Activated CD8-positive, alpha-beta memory T cell treated with anti-CD3 and anti-CD28 coated beads for 1 hour (primary cell): ENCODE data around the gene DHFR.
A peak's percentile ranks its signal among the peaks of the same experiment; 100 is the strongest.

Source experiments
- DNase-seq, 2 donors: peaks; one replicate each; pipeline ENCODE4 v3.0.0-alpha.2; 2020; ENCODE audit warnings: low read depth in 1 of 2; ENCODE audit errors: extremely low read depth in 1 of 2

DHFR gene

DNA sequence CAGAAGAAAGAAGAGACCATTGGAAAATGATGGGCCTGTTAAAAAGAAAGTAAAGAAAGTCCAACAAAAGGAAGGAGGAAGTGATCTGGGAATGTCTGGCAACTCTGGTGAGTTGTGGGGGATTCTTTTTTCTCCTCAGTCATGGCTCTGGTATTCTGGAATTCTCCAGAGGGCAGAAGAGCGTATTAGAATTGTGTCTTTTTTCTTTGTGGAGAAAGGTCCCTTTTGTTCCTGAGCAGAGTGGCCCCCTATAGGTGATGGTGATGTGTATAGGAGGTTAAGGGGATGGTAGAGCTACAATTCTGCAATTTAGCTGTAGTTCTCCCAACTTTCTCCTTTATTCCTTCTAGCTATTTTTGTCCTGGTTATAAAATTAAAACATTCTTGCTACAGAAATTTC is 1.6 kb upstream of the DHFR start:
- DNase-seq = no peak

DNA sequence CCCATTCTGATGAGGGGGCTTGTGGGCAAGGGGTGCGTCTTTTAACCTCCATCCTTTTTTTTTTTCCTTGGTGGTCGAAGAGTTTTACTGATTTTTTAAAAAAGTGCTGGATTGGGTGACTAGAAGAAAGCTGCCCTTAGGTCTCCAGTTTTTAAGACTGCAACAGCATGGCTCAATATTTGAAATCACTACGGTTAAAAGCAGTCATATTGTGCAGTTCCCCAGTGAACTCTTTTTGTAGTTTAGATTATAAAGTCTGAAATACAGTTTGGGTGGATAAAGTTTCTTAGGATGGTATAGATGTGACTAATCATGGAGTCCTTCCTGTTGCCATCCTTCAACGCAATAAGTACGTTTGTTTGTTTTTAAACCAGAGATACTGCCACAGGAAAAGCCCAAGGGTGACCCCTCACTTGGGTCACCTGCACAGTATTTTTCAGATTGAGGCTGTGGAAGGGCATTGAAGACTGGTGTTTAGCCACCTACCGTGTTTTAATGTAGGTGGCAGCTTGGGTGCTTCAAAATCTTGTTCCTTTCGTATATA is 520 bp upstream of the DHFR start:
- DNase-seq = no peak

DNA sequence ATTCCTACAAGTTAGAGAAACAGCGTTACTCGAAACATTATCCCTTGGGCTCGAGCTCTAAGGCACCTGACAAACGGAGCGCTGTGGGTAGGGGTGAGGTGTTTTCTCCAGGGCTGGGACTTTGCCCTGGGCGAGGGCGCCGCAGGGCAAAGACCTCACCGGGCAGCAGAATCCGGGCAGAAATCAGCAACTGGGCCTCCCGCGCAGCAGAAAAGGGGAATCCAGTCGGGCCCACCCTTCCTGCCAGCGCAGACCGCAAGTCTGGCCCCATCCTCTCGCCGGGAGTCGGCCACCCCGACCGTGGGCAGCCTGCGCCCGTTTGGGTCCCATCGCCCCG is 761 bp downstream of the DHFR start:
- DNase-seq = peak in 1 of 2 donors; percentile 1

DNA sequence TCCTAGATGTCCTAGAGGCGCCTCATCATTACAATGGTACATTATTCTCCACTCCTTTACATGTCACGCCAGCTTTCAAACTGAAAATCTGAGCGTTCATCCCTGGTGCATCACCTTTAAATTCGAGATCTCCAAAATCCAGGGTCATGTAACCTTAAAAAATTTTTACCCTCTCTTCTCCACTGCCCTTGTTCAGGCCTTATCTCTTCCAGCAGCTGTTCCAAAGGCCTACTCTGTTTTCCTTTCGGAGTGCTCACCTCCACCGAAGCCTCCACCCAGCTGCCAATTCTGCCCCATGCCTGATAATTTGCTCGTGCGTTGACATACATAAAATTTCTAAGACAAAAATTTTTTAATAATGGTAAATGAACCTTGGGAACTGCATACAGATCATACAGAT is 1.3 kb downstream of the DHFR start:
- no peak for DNase-seq

DNA sequence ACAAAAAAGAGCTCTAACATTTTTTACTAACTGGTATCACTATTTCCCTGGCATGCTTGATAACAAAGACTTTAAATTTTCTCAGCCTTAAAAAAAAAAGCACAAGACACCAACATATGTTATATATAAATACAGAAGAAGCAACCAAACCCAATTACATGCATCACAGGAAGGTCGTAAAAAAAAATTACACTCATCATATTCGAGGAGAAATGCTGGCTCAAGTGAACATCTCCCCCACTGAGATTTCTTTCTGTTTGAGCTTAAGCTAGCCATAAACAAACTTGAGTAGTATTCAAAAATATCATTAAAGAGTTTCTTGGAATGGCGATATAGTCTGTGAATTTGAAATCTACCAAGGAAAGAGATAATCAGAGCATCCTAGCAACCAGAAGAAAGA is 7.9 kb downstream of the DHFR start:
- no peak for DNase-seq

DNA sequence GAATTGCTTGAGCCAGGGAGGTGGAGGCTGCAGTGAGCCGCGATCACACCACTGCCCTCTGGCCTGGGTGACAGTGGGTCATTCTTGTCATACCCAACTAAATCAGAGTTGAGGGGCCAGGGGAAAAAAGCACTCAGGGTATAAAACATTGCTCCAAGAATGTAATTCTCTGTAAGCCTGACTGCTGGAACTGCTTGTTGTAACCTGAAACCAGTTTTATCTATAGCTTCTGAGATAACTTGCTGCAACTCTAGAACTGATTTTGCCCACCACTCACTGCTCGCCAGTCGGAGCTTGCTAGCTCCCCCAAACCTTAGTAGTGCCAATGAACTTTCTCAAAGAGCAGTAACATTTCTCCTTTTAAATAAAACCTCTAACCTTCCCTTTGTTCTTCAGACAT is 9.9 kb downstream of the DHFR start:
- DNase-seq = no peak

DNA sequence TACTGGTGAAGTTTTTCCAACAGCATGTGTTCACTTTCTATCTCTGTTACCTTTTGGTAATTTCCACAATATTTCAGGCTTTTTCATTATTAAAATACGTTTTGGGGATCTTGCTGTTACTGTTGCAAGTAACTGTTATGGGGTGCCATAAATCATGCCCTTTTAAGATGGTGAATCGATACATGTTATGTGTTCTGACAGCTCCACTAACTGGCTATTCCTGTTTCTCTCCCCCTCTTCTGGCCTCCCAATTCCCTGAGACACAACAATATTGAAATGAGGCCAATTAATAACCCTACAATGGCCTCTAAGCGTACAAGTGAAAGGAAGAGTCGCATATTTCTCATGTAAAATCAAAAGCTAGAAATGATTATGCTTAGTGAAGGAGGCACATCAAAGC is 13.4 kb downstream of the DHFR start:
- DNase-seq = no peak

DNA sequence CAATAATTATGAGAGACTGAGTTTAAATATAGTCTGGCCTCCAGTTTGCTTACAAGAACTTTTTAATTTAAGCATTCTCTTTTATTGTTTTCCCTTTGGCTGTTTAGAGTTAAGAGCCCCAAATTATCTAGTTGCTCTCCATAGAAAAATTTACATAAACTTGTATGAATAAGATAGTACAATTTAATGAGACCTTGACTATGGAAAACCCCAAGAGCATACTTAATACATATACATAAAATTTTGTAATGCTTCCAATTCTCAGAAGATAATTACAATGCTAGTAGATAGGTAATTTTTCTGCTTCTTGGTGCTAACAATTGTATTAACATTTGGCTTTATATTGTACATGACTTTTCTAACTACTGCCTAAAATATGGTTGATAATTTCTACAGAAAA is 20.6 kb downstream of the DHFR start:
- no peak for DNase-seq

DNA sequence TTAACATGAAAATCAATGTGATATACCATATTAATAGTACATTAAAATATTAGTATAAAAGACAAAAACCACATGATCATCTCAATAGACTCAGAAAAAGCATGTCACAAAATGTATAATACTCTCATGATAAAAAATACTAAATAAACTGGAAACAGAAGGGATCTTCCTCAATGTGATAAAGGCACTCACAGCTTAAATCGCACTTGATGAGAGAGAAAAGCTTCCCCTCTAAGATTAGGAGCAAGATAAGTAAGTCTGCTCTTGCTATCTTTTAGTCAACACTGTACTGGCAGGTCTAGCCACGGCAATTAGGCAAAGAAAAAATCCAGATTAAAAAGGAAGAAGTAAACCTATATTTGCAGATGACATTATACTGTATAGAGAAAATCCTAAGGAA is 22.1 kb downstream of the DHFR start:
- no peak for DNase-seq

DNA sequence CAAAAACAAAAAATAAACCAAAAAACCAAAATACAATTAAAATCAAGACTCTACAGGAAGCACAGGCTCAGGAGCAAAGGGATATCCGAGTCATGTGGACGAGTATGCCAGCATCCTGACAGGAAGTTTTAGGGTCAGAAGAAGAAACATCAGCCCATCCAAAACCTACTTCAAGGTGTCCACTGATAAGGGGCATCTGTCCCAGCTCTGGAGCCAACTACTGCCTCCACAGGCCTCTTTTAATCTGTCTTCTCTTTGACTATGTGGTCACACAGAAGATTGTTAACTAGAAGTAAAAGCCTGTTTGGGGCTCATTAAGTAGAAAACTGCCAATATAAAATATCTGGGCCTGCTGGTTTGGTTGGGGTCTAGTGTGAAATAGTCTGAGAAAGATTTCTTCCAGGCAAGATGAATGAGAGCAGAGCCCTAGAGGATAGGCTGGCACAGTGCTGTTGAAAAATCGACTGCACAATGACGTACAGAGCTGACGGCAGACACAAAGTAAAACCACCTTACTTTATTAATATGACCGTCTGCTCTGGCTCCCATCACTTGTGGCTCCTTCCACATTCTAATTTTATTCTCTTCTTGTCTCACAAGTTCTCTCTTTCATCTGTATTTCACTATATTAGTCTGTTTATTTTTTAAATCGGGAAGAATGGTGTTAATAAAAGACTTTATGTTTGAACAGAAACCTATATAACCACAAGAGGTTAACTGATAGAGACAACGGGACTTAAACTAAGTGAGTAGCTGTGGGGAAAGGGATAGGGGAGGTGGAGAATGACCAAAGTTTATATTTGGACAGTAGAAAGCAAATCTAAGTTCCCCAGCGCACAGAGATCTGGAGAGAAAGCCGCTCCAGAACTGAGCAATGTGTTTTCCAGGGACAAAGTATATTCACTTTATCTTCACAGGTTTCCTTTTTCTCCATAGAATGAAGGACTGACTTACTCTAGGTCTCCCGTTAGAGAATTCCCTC is 23.2 kb downstream of the DHFR start:
- no peak for DNase-seq

DNA sequence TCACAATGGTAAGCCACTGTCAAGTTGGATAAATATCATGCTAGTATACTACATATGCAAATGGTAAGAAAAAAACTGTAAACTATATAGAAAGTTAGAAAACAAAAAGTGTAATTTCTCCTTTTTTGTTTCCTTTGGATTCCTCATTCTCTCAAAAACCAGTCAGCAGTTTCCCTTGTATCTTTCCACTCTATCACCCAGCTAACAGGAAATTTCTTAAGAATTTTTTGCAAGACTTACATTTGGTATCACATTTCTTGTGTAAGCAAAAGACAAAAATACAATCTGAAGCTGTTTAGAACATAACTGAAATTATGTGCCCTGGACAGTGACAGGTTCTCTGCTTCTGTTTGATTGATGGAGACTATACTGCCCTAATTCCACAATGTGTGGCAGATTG is 25.5 kb downstream of the DHFR start:
- no peak for DNase-seq

DNA sequence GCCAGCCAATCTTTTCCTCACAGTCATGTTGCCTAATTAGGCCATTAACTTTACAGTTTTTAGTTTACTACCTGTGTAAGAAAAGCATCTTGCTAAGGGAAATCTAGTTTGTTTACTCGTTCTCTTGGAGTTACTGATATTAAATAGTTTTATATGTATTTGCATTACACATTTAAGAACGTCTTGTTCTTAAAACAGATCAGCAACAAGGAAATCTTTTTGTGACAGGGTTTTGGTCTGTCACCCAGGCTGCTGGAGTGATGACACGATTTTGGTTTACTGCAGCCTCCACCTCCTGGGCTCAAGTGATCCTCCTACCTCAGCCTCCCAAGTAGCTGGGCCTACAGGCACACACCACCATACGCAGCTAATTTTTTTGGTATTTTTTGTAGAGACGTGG is 29.6 kb downstream of the DHFR start:
- no peak for DNase-seq

DNA sequence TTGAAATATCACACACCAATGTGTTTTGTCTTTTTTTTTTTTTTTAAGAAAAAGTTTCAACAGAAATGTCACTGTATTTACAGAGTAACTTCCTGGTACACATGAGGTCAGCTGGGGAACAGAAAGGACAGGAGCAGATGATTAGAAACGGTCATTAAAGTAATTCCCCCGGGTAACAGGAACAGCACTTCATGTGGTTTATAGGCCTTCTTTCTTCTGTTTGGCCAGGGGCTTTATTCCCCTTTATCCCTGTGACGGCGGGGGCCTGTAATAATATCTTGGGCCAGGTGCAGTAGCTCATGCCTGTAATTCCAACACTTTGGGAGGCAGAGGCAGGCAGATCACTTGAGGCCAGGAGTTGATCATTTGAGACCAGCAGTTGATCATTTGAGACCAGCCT is 30.8 kb downstream of the DHFR start:
- DNase-seq = no peak

DNA sequence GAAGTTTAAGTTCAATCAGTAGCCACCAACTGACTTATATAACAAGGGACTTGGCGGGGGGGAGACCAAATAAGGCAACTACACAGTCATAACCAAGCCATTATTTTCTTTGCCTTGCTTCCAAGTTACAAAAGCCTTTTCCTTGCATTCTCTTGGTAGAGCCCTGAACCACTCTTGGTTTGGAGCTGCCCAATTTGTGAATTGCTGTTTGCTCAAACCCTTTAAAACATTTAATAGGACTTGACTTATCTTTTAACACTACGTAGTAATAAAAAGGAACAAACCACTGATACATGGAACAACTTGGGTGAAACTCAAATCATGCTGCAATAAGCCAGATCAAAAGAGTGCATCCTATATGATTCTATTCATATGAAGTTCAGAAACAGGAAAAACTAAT is 32.0 kb downstream of the DHFR start:
- DNase-seq = no peak

DNA sequence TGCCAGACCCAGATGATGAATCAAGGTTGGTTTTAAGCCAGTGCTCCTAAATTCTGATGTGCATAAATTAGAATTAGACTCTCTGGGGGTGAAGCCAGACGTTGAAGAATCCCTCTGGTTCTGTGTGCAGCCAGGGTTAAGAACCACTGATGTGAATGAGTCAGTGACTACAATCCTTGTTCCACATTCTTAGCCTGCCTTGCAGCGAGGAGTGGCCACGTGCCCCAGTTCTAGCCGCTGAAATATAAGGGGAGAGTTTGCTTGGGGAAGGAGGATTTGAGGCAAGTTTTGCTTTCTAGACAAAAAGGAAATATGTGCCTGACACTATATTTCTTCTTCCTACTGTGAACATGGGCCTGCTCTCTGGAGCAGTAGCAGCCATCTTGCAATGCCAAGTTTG is 34.6 kb downstream of the DHFR start:
- DNase-seq = no peak

DNA sequence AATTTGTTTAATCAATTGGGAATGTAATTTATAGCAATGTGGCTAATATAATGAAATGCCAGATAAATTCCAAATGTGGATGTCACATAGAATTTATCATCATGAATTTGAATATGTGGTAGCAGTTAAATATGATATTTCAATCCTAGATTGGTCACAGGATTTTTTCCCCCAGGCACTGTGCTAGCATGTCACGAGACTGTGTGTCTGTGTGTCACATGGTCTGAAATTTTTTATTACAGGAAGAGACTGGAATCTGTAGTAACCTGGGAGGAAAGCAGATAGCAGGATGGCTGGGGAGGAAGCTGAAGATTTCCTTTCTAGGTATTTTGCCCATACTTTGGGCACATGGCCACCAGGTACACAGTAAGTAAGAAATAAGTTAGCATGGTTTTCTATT is 35.7 kb downstream of the DHFR start:
- DNase-seq = no peak

DNA sequence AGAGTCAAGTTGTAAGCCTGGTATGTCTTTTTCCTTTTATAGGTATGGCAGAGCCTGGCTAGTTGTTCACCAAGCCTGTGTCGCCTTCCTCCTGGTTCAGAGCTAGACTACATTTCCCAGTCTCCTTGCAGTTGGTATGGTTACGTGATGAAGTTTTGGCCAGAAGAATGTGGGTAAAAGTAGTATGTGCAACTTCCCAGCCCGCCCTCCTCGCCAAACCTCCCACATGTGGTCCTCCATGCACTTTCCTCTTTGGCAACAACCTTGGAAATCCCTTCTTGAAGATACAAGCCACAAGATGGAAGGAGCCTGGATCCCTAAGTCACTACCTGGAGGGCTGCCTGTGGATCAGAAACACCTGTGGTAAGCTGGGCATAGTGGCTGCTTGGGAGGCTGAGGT is 36.3 kb downstream of the DHFR start:
- no peak for DNase-seq

DNA sequence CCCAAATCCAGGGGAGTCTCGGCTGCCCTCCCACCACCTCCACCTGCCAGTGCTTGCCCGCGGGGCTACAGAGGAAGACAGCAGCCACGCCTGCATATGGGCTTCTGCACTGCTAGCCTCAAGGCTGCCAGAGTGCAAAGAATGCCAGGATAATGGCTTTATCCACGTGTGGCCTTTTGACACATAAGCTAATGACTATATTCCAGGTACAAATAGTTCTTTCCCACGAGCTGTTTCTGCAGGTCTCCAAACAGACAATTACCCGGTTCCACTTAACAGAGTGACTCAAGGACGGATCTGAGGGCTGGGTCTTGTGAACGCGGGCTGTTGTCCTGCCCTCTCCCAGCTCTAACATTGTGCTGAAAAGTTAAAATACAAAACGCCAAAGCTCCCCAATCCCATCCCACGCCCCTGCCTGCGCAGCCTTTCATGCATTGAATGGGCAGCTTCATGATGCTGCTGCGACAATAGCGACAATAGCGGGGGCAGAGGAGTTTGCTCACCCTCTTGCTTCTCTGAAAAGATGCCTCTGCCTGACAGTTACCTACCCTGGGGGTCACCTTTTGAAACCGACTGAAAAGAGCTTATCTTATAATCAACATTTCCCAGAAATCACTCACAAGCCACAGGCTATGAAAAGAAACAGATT is 39.4 kb downstream of the DHFR start:
- no peak for DNase-seq

DNA sequence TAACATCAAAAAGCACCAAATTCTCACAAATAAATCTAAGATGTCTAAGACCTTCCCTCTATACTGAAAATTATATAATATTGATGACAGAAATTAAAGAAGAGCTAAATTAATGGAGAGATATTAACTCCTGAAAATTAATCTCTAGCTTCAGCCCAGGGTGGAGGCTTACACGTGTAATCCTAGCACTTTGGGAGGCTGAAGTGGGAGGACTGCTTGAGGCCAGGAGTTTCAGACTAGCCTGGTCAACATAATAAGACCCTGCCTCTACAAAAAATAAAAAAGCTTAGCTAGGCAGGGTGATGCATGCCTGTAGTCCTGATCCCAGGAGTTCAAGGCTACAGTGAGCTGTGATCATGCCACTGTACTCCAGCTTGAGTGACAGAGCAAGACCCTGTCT is 45.1 kb downstream of the DHFR start:
- DNase-seq = no peak

DNA sequence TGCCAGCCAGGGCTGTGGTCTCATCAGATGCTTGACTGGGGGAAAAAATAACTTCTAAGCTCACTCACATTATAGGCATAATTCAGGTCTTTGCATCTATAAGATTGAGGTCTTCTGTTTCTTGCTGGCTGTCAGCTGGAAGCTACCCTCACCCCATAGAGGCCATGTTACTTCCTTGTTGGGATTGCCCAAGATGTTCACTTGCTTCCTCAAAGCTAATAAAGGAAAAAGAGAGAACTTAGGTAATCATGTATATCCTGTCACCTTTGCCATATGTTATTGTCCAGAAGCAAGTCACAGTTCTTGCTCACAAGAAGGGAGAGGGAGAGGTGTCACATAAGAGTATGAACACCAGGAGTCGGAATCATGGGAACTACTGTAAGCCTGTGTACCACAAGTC is 46.1 kb downstream of the DHFR start:
- DNase-seq = no peak

DNA sequence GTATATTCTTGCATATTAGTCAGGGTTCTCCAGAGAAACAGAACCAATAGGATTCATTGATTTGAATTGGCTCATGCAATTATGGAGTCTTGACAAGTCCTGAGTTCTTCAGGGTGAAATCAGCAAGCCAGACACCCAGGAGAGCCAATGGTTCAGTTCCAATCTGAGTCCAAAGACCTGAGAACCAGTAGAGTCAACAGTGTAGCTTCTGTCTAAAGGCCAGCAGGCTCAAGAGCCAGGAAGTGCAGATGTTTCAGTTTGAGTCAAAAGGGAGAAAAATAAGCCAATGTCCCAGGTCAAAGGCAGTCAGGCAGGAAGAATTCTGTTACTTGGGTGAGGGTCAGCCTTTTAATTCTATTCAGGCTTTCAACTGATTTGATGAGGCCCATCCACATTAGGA is 47.0 kb downstream of the DHFR start:
- DNase-seq = no peak

DNA sequence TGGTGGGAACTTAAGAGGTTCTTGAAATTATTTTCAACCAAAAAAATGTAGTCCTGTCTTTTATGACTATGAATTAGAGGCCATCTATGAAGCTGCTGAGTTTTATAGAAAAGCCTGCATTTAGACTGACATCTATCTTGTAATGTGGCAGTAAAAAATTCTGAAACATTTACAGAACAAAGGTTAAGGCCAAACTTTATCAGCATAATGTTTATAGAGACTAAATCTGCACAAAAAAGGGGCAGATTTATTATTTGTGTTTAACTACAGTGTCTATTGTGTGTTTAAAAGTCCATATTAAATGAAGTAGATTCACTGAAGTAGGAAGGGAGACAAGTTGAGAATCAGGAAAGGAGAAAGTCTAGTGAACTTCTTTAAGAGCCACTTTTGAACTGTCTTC is 47.4 kb downstream of the DHFR start:
- no peak for DNase-seq
